WI38 (cell line): ENCODE measurements around the gene ZDHHC7.
"Not testable (repeated sequence)": the region's sequence is repeated elsewhere in the genome, so short reads cannot be mapped to it uniquely, and the experiment has no call there.

Source experiments
- H3K4me3 ChIP-seq: 2 replicates; pipeline ENCODE4 v1.5.1; 2011; ENCODE audit warnings: low read depth, mild to moderate bottlenecking, control low read depth, low read length
- CTCF ChIP-seq: IDR thresholded peaks from 2 replicates; pipeline ENCODE4 v1.5.1; 2012; ENCODE audit warnings: low read depth, mild to moderate bottlenecking, control low read depth, low read length

The ZDHHC7 gene

DNA sequence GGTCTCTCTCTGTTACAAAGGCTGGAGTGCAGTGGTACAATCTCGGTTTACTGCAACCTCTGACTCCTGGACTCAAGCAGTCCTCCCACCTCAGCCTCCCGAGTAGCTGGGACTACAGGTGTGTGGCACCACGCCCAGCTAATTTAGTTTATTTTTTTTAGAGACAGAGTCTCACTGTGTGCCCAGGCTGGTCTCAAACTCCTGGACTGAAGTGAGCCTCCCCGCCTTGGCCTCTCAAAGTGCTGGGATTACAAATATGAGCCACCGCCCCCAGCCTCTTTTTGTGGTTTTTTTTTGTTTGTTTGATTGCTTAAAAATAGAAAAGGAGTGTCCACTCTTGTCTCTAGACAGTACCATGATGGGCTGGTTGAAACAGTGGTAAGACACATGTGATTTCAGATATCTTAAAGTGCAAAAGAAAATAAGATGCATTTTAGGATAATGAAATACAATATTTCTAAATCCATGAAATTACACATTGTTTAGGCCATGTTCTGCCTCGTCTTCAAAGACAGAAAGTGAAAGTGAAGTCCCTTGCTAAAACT lies 43.7 kb upstream of the ZDHHC7 start:
- TF ChIP-seq CTCF, result no peak
- peak overlapping the region; percentile 49 for H3K4me3 ChIP-seq

- not testable (repeated sequence) for H3K4me3 ChIP-seq
Observed at GRCh38 chr16:85054321-85054720, 43.0 kb upstream of the ZDHHC7 start.

- TF ChIP-seq CTCF, result no peak
- H3K4me3 ChIP-seq, result no peak overlapping the region
Observed at GRCh38 chr16:85052536-85052935, 41.2 kb upstream of the ZDHHC7 start.

DNA sequence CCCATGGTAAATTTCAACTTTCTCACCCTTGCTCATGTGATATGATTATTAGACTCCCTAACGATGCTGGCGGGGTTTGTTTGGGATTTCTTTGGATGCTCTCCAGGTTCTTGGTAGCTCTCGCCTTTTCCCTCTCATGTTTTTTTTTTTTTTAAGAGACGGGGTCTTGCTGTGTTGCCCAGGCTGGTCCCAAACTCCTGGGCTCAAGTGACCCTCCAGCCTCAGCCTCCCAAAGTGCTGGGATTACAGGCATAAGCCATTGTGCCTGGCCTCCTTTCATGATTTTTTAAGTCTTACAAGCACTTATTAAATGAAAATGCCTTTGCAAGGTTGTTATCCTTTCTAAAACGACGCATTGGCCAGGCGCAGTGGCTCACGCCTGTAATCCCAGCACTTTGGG lies 40.3 kb upstream of the ZDHHC7 start:
- H3K4me3 ChIP-seq, result no peak overlapping the region
- TF ChIP-seq CTCF, result no peak

GRCh38 chr16:85051067-85051581 lies 39.8 kb upstream of the ZDHHC7 start:
- H3K4me3 ChIP-seq, result no peak overlapping the region
- no peak for TF ChIP-seq CTCF

GRCh38 chr16:85049706-85050305 lies 38.5 kb upstream of the ZDHHC7 start:
- no peak overlapping the region for H3K4me3 ChIP-seq
- TF ChIP-seq CTCF, result no peak

GRCh38 chr16:85048921-85049562 lies 37.7 kb upstream of the ZDHHC7 start:
- TF ChIP-seq CTCF, result no peak
- no peak overlapping the region for H3K4me3 ChIP-seq
